ENCODE measurements around the gene GTPBP1.

DNA sequence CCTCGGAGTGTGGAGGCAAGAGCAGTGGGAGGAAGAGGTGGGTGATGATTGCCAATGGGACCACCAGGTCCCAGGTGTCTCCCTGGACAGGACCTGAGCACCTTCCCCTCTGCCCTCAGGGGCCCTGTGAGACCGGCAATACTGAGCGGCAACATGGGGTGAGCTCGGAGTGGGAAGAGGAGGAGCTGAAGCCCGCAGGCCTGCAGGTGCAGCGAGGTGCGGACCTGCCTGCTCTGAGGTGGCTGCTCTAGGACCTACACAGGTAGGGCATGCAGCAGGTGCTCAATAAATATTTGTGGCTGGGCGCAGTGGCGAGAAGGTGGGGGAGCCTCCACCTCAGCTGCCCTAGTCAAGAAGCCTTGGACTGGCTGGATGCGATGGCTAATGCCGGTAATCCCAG, 62.3 kb downstream of the GTPBP1 start:
- TF ChIP-seq, protein P1, sequence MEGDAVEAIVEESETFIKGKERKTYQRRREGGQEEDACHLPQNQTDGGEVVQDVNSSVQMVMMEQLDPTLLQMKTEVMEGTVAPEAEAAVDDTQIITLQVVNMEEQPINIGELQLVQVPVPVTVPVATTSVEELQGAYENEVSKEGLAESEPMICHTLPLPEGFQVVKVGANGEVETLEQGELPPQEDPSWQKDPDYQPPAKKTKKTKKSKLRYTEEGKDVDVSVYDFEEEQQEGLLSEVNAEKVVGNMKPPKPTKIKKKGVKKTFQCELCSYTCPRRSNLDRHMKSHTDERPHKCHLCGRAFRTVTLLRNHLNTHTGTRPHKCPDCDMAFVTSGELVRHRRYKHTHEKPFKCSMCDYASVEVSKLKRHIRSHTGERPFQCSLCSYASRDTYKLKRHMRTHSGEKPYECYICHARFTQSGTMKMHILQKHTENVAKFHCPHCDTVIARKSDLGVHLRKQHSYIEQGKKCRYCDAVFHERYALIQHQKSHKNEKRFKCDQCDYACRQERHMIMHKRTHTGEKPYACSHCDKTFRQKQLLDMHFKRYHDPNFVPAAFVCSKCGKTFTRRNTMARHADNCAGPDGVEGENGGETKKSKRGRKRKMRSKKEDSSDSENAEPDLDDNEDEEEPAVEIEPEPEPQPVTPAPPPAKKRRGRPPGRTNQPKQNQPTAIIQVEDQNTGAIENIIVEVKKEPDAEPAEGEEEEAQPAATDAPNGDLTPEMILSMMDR (IDR thresholded peaks at IDR 0.05), result no peak
- TF ChIP-seq POLR2AphosphoS5 (IDR thresholded peaks at IDR 0.05) (no peak), EP300 (IDR thresholded peaks at IDR 0.05) (no peak), POLR2A (IDR thresholded peaks at IDR 0.05; ENCODE audit: low read depth) (no peak)

Measured in esophagus muscularis mucosa (tissue), 4 donors.